ENCODE data around the gene SP2. TPM values are rescaled to one million over a fixed set of nuclear protein-coding genes. Genes with fewer than 3 reads are reported as not detected.

Gene SP2
- total and polyA plus RNA-seq, 10 donors: 4.5 to 22.6 (median 15.1) TPM

GRCh38 chr17:47901423-47901822, 5.4 kb downstream of the SP2 start:
- H3K36me3 ChIP-seq: peaks cover 0 to 74% (median 6%) of the 10 kb centered on the region in 6 donors
- no peak overlapping the region for H3K4me3 ChIP-seq
- no peak for DNase-seq
- no peaks in the 10 kb centered on the region for H3K27me3 ChIP-seq (replicated peaks in 1 of 7)
- H3K27ac ChIP-seq: no peak overlapping the region
- TF ChIP-seq POLR2AphosphoS5 (IDR thresholded peaks at IDR 0.05): no peak
- TF ChIP-seq POLR2A (IDR thresholded peaks at IDR 0.05): no peak
- no peak for TF ChIP-seq CTCF (IDR thresholded peaks at IDR 0.05 in 8 of 11, conservative IDR thresholded peaks at IDR 0.05 in 3 of 11)
- intact Hi-C loops (cut with DNase I; ENCODE audit: low total_unique reads): no loop called here
- H3K4me1 ChIP-seq: peaks cover 10 to 86% (median 39%) of the 10 kb centered on the region in 6 donors
- no peaks in the 10 kb centered on the region for H3K9me3 ChIP-seq
- WGBS, 5 donors: 89 to 96% (median 91%) methylated on average over 7 of the region's 7 CpGs

- DNase-seq: no peak
- WGBS, 5 donors: 78 to 91% (median 88%) methylated on average over 4 of the region's 4 CpGs
- Histone ChIP-seq H3K27me3 (replicated peaks in 1 of 7) (no peaks in the 10 kb centered on the region), H3K4me3 (no peak overlapping the region), H3K36me3 (peaks cover 0 to 80% (median 6%) of the 10 kb centered on the region in 6 donors), H3K27ac (no peak overlapping the region), H3K9me3 (no peaks in the 10 kb centered on the region), H3K4me1 (peaks cover 5 to 86% (median 37%) of the 10 kb centered on the region in 6 donors)
- no peak for TF ChIP-seq POLR2AphosphoS5 (IDR thresholded peaks at IDR 0.05)
- no peak for TF ChIP-seq CTCF (IDR thresholded peaks at IDR 0.05 in 8 of 11, conservative IDR thresholded peaks at IDR 0.05 in 3 of 11)
- TF ChIP-seq POLR2A (IDR thresholded peaks at IDR 0.05): no peak
- intact Hi-C loops (cut with DNase I; ENCODE audit: low total_unique reads): no loop called here
These were observed 6.2 kb downstream of the SP2 start for GRCh38 chr17:47902039-47902744.

GRCh38 chr17:47905221-47905733, 9.2 kb downstream of the SP2 start:
- Histone ChIP-seq H3K9me3 (no peaks in the 10 kb centered on the region), H3K4me1 (peaks cover 0 to 76% (median 26%) of the 10 kb centered on the region in 6 donors), H3K27ac (peak overlapping the region in 7 of 8 donors; percentile 35 to 75 (median 67)), H3K4me3 (no peak overlapping the region), H3K36me3 (peaks cover 0 to 74% (median 2%) of the 10 kb centered on the region in 6 donors), H3K27me3 (replicated peaks in 1 of 7) (no peaks in the 10 kb centered on the region)
- no peak for DNase-seq
- intact Hi-C loops (cut with DNase I; ENCODE audit: low total_unique reads): no loop called here
- TF ChIP-seq POLR2A (IDR thresholded peaks at IDR 0.05) (no peak), CTCF (IDR thresholded peaks at IDR 0.05 in 8 of 11, conservative IDR thresholded peaks at IDR 0.05 in 3 of 11) (no peak), POLR2AphosphoS5 (IDR thresholded peaks at IDR 0.05) (peak in 1 of 3 donors; percentile 28)
- 72 to 87% (median 80%) methylated on average over 8 of the region's 8 CpGs for WGBS, 5 donors

- Histone ChIP-seq H3K4me3 (no peak overlapping the region), H3K27ac (peak overlapping the region in 6 of 8 donors; percentile 35 to 75 (median 65)), H3K27me3 (replicated peaks in 1 of 7) (no peaks in the 10 kb centered on the region), H3K4me1 (peaks cover 0 to 64% (median 26%) of the 10 kb centered on the region in 6 donors), H3K9me3 (no peaks in the 10 kb centered on the region), H3K36me3 (peaks cover 0 to 69% (median 2%) of the 10 kb centered on the region in 6 donors)
- TF ChIP-seq POLR2AphosphoS5 (IDR thresholded peaks at IDR 0.05): no peak
- TF ChIP-seq CTCF (IDR thresholded peaks at IDR 0.05 in 8 of 11, conservative IDR thresholded peaks at IDR 0.05 in 3 of 11): no peak
- no peak for TF ChIP-seq POLR2A (IDR thresholded peaks at IDR 0.05)
- DNase-seq: no peak
- whole genome bisulfite sequencing, 5 donors: 90 to 99% (median 96%) methylated on average over 3 of the region's 3 CpGs
- intact Hi-C loops (cut with DNase I; ENCODE audit: low total_unique reads): no loop called here
These were observed 10.4 kb downstream of the SP2 start for GRCh38 chr17:47906443-47906842.

Measured in spleen (tissue), 11 donors.